GM06990 (cell line): ENCODE measurements around the gene SLC9A9.

Experiments
- DNase-seq: peaks from one replicate; pipeline ENCODE4 v3.0.0-alpha.2; 2011; ENCODE audit not compliant: insufficient read length; ENCODE audit errors: extremely low read depth
- H3K27me3 ChIP-seq: replicated peaks from 2 replicates; pipeline ENCODE4 v1.6.0; 2011; ENCODE audit warnings: low read length; ENCODE audit not compliant: control insufficient read depth, insufficient read depth
- H3K36me3 ChIP-seq: 2 replicates; pipeline ENCODE4 v1.5.1; 2011; ENCODE audit warnings: low read length; ENCODE audit not compliant: control insufficient read depth, insufficient read depth
- H3K4me3 ChIP-seq: replicated peaks from 2 replicates; pipeline ENCODE4 v1.5.1; 2011; ENCODE audit warnings: low read depth, mild to moderate bottlenecking, control low read depth, low read length
- TF ChIP-seq, protein P1 (sequence below): IDR thresholded peaks from 2 replicates; pipeline ENCODE4 v1.5.1; 2011; ENCODE audit warnings: low read length, control low read depth, mild to moderate bottlenecking, inconsistent platforms; ENCODE audit not compliant: insufficient read depth, poor library complexity, severe bottlenecking

Gene SLC9A9

DNA sequence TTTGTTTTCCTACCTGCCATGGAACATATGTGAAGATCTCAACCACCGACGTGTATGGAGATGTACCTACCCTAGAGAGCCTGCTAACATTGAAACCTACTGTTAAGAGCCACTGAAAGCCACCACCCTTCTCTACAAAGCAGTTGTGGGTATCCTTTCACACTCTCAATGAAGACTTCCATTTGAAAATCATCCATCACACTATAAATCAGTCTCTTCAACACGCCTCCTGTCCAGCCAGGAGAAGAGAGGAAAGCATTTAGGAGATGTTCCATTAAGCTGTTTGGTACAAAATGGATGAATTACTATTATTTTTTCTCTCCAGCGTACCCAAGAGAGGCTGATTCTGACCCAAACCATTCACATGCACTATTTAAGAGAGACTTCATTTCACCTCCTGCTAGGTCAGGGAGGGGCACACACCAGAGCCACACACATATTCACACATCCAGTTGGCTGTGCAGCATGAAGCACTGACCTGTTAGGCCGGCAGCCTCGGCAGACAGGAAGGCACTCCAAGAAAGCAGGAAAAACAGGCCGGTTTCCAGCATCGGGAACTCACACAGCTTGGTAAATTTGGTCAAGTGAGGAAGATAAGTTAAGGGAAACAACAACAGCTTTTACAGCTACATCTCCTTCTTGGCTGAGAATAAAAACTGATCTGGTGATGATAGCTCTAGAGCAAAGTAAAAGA, 274.5 kb downstream of the SLC9A9 start:
- Histone ChIP-seq H3K27me3 (no peaks in the 10 kb centered on the region), H3K36me3 (no peaks in the 10 kb centered on the region; the same call in 1 of the 2 replicates), H3K4me3 (no peak overlapping the region)
- DNase-seq = no peak
- TF ChIP-seq, protein P1, sequence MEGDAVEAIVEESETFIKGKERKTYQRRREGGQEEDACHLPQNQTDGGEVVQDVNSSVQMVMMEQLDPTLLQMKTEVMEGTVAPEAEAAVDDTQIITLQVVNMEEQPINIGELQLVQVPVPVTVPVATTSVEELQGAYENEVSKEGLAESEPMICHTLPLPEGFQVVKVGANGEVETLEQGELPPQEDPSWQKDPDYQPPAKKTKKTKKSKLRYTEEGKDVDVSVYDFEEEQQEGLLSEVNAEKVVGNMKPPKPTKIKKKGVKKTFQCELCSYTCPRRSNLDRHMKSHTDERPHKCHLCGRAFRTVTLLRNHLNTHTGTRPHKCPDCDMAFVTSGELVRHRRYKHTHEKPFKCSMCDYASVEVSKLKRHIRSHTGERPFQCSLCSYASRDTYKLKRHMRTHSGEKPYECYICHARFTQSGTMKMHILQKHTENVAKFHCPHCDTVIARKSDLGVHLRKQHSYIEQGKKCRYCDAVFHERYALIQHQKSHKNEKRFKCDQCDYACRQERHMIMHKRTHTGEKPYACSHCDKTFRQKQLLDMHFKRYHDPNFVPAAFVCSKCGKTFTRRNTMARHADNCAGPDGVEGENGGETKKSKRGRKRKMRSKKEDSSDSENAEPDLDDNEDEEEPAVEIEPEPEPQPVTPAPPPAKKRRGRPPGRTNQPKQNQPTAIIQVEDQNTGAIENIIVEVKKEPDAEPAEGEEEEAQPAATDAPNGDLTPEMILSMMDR = no peak

DNA sequence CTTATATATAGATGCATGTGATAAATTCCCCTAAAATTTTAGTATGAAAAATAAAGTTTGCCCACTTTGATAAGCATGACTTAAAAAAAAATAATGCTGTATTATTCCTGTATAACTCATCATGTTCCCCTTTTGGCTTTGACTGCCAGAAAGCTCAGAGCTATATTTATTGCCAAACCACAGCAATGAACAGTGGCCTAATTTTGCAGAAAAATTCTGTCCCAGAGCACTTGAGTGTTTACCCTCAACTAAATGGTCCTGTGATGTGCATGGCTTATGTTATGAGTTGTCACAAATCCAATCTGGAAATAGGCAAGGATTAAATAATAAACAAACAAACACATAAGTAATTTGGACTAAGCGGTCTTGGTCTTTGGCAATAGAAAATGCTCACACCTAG, 276.7 kb downstream of the SLC9A9 start:
- DNase-seq = no peak
- TF ChIP-seq, protein P1 = no peak
- H3K36me3 ChIP-seq = no peaks in the 10 kb centered on the region; the same call in 1 of the 2 replicates

DNA sequence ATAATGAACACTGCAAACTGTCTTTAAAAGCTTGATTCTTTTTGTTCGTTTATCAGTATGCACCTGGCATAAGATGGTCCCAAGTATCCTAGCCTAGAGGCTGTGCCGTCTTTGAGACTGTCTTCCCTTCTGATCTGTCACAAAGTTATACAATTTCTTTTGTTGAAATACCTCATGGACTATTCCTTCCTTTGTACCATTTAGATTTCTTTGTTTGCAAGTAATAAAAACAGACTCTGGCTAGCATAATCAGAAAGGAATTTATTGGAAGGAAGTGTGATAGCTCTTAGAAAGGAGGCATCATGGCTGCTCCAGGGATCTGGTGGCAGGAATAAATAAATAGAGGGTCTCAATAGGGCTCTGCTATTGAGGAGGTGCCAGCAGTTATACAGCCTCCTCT, 280.4 kb downstream of the SLC9A9 start:
- Histone ChIP-seq H3K36me3 (no peaks in the 10 kb centered on the region), H3K27me3 (no peaks in the 10 kb centered on the region), H3K4me3 (no peak overlapping the region)
- DNase-seq = no peak
- TF ChIP-seq, protein P1 = no peak

More for the DNA sequence above, 276.7 kb downstream of the SLC9A9 start:
- Histone ChIP-seq H3K27me3 (no peaks in the 10 kb centered on the region), H3K4me3 (no peak overlapping the region)

DNA sequence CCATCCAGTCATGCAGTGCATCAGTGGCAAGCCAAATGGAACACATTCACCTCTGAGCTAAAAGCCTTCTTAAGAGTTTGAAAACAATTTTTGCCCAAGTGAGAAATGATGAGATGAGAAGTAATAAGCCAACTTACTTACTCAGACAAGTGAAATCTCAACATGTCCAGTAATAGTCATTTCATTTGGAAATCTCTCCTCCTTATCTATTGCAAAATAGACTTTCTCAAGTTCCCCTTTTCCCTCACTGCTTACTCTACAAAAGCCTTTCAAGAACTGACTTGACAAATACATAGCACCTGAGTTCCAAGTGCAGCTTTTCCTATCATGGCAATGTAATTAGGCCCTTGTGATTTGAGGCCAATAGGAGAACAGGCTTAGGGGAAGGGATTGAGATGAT, 282.3 kb downstream of the SLC9A9 start:
- Histone ChIP-seq H3K4me3 (no peak overlapping the region), H3K27me3 (no peaks in the 10 kb centered on the region), H3K36me3 (no peaks in the 10 kb centered on the region)
- DNase-seq = no peak
- TF ChIP-seq, protein P1 = no peak

DNA sequence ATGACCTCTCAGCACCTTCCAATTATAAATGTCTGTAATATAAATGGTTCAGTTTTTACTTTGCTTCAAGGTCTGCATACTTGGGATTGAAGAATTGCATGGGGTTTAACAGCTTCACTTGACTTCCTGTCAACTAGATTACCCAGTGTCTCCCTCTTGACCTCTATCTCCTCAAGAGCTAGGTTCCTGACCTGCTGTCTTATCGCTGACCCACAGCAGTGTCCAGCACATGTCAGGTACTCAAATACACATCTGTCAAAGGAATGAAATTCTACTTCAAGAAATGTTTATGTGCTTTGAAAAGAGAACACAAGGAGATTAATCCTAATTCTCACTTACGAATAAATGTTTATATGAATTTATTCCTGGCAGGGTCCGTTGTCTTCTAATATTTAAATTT, 284.5 kb downstream of the SLC9A9 start:
- TF ChIP-seq, protein P1 = no peak
- H3K27me3 ChIP-seq = no peaks in the 10 kb centered on the region
- H3K36me3 ChIP-seq = no peaks in the 10 kb centered on the region
- no peak overlapping the region for H3K4me3 ChIP-seq
- no peak for DNase-seq

DNA sequence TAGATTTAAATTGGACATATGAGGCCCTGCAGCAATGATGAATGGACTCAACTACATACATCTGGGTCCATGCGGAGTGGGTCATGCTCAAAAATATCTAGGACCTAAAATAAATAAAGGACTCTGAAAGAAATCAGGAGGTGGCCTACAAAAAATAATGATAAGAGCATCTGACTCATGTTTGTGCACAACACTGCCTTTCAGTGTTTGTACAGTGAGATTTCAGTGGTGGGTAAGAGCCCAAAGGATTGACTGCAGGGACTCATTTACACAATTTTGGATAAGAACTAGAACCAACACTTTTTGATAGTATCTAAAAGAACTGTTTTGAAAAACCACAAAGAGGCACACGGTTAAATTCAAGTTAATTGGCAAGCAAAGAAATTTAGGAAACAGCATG, 285.5 kb downstream of the SLC9A9 start:
- Histone ChIP-seq H3K4me3 (no peak overlapping the region), H3K27me3 (no peaks in the 10 kb centered on the region), H3K36me3 (no peaks in the 10 kb centered on the region)
- TF ChIP-seq, protein P1 = no peak
- DNase-seq = no peak
